Right ventricle myocardium superior (tissue), 1 donor: Measurements from ENCODE around the gene PLA2G4B. TPM values are rescaled to one million over a fixed set of nuclear protein-coding genes. Genes with fewer than 3 reads are reported as not detected.
"Not testable (repeated sequence)": the region's sequence is repeated elsewhere in the genome, so short reads cannot be mapped to it uniquely, and the experiment has no call there.

Experiments
- ATAC-seq: fragments of 200-7000 bp; cut with Tn5 transposase; one replicate; pipeline ENCODE4 v1.9.1; 2020; ENCODE audit warnings: mild to moderate bottlenecking; ENCODE audit not compliant: poor library complexity
- DNase-seq: peaks from one replicate; pipeline ENCODE4 v3.0.0-alpha.2; 2020
- intact Hi-C: fragments of 100-400 bp; cut with DNase I; formaldehyde crosslinking; loops from one replicate; pipeline ENCODE4 v1.11.2; 2022
- total RNA-seq: library from RNA; stranded (reverse); fragmentation: NEBNext Ultra II Directional; extraction: Animal tissue kit (Norgen Biotek cat#: 25700); gene quantifications from one replicate; pipeline ENCODE4 v1.2.1, GENCODE V29; 2021
- donor health status: DM: no; HTN: yes; CAD: no; lungs with severe emphysema.

PLA2G4B gene
- total RNA-seq, 1 donor from 2014 or later: 3.6 TPM

DNA sequence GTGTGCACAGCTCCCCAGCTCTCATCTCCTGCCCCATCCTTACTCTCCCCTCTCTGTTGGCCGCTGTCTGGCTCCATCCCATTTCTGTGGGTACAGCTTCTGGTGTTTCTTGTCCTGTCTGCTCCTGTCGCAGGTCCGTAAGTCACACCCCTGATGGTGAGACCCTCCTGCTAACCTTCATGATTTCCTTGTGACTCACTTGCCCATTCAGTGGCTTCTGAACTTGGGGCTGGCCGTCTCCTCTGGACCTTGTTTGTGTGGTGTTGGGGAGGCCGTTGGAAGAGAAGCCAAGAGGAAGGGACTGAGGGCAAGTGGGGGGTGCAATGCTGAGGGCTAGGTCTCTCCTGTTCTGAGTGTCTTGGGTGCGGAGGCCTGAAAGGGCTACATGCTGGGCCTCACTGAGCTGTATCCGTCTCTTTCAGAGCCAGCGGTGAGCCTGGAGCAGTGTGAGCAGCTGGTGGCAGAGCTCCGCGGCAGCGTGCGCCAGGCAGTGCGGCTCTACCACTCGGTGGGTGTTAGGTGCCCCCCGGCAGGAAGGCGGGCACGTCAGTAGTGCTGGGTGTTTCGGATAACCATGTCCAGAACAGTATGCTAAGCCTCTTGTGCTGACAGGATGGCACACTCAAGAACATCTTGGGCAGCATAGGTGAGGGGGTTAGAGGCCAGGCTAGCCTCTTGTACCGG is 14.4 kb upstream of the PLA2G4B start:
- peak; percentile 30 for DNase-seq
- no peak for ATAC-seq
- intact Hi-C loops: no loop called here

DNA sequence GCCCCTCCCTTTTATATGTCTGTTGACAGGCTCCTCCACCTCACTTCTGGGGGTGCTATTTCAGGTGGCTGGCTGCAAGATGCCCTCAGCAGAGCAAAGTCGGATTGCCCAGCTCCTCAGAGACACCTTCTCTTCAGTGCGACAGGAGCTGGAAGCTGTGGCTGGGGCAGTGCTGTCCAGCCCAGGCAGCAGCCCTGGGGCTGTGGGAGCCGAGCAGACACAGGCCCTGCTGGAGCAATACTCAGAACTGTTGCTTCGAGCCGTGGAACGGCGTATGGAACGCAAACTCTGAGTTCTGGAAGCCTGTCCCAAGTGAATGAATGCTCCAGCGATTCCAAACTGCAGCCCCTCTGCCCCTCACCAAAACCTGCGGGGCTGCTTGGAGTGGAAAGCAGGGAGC is 13.5 kb upstream of the PLA2G4B start:
- no peak for DNase-seq
- intact Hi-C loops: no loop called here

DNA sequence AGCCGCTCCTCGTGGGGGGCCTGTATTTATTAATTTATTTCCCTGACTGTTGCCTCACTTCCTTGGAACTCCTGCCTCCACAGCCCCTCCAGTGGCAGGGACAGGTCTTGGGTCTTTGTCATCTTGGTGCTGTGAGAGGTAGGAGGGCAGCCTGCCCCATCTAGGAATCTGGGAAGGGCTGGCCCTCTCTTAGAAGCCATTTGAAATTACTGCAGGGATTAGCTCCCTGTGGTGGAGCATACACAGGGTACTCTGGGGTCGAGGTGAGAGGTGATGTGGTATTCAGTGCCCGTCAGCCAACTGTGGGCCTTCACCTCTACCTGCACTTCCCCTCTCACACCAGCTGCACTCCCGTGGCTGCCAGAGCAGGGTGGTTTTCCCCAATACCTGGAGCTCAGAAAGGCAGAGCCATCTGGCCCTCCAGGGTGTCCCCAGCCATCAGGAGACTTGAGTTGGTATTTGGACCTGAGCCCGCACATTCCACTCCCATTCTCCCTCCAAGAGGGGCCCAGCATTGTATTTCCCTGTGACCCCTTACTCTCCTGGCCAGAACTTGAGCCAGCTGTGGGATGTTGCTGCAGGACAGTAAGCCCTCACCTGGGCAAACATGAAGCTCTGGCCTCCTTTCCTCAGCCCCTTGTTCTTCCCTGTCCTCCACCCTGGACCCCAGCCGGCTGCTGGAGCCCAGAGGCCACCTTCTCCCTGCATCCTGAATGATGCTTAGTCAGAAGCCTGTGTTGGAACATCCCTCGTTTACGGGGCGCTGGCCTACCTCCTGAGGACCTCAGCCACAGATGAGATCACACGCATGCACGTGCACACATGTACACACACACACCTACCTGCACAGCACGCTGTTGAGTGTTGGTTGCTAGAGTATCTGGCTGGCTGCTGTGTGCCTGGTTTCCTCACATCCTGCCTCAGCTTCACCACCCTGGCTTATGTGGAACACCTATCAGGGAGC is 12.8 kb upstream of the PLA2G4B start:
- intact Hi-C loops: no loop called here
- no peak for DNase-seq
- ATAC-seq: no peak

More for the DNA sequence above, 13.5 kb upstream of the PLA2G4B start:
- ATAC-seq: no peak

DNA sequence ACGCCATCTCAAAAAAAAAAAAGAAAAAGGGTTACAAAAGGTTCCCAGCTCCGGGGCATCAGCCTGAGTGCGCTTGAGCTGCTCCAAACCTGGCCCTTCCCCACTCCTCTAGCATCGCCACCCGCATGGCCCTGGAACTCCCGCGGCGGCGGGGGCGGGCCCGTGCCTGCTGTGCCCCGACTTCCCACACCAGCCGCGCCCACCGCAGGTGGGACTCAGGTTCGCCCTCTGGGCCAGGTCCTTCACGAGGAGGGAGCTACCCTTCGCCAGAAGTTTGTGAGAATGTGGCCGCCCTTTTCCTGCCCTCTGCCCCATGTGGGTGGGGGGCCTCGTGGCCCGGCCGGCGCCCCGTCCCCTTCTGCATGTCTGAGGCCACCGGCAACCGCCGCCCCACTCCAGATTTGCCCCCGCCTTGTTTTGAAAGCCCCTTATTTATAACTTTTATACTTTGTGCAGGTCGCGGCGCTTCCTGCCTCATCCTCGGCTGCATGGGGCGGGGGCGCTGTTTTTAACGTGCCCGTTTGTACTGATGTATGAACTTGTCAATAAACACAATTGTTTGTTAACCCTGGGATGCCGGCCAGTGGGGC is 11.3 kb upstream of the PLA2G4B start:
- intact Hi-C loops: no loop called here
- DNase-seq (no peak), ATAC-seq (peak; percentile 12)

DNA sequence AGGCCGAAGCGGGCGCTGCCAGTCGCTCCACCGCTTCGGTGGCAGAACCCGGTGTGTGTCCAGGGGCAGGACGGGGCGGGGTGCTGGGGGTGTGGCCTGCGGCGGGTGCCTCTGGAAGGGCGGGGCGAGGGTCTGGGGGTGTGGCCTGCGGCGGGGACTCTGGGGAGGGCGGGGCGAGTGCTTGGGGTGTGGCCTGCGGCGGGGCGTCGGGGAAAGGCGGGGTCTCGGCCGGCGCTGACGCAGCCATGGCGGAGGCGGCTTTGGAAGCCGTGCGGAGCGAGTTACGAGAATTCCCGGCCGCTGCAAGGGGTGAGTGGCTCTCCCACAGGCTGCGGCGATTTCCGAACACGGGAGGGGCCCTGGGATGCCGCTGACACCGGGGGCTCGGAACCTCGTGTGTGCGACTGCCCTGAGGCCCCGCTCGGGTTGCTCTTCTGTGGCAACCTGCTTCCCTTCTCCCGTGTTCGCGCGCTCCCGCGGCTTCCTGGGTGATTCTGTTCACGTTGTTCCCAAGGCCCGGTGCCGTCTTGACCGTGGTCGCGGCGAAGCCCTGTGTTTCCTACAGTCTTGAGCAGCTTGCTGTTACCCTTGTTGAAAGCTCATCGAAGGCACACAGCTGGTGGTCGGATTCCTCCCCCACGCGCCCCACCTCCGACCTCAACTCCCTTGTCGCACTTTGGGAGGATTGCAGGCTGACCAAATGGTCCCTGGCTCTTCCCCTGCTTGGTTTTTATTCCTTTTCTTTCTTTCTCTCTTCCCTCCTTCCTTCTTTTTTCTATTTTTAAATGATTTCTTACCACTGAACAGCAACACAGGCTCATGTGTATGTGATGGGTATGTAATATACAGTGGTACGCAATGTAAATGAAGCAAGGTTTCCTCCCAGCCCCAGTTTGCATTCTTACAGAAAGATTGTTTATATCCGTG is 10.5 kb upstream of the PLA2G4B start, which contains the start of gene JMJD7:
Gene JMJD7, plus strand, starts transcription at position 213 of the 927 bp plus-strand sequence. Its CDS starts 33 bp downstream, at position 246.
- ATAC-seq (peak; percentile 98), DNase-seq (peak; percentile 97)
- intact Hi-C loops: loop anchor here (2.0 kb wide), 1 partner anchor 77 kb away; no protein-coding TSS in a partner anchor

DNA sequence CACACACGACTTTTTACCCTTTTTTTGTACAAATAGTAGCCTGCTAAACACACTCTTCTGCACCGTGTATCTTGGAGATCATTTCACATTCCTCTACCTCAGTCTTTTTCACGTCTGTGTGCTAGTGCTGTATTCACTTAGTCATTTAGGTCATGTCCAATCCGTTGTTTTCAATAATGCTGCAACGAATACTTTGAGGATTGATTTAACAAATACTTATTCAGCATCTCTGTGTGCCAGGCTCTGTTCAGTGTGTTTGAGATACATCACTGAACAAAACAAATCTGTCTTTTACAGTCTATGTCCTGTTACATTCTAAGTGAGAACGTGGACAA is 9.9 kb upstream of the PLA2G4B start:
- intact Hi-C loops: loop anchor here (2.0 kb wide), 1 partner anchor 76 kb away; no protein-coding TSS in a partner anchor
- no peak for DNase-seq
- no peak for ATAC-seq

DNA sequence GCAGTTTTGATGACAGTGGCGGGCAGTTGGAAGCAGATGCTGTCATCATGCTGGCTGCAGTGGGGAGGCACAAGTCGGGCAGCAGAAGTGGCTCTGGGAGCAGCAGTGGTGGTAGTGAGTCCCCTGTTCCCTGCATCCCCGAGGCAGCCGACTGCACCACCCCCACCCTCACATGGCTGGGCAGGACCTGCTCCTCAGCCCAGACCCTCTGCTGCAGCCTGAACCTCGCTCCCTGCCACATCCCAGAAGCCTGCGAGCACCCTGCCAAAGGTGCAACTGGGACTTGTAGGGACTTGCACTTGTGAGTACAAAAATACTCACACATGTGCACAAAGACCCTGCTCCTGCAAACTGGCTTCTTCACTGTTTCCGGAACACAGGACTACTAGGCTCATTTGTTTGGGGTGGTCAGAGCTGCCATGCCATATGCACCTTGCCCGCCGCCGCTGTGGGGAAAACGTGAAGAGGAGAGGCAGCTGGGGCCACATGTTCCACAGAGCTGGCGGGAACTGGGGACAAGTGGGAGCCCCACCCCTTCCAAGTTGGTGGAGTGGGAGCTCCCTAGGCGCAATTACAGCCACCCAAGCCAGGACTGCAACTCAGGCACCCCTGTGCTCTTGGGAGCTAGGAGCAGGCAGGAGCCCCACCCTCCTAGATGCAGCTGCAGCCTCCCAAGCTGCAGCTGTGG is 8.5 kb upstream of the PLA2G4B start:
- DNase-seq (no peak), ATAC-seq (no peak)
- intact Hi-C loops: loop anchor here (2.0 kb wide), 1 partner anchor 75 kb away; no protein-coding TSS in a partner anchor

DNA sequence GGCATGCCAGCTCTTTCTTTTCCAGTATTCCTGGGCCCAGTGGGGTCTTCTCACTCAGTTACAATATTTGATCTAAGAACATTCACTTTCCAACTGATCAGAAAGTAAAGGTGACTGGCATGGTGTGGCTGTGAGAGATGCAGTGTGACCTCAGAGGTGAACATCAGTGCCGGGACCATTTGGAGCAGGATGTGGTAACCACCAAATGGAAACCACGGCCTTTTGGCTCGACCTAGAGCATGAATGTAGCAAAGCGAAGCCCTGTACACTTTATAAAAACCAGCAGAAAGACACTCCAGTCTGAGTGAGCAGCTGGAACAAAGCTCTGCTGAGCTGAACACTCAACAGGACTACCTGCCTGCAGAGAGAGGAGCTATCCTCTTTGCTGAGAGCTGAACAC is 7.4 kb upstream of the PLA2G4B start:
- DNase-seq, intact Hi-C loops, ATAC-seq: not testable (repeated sequence)

DNA sequence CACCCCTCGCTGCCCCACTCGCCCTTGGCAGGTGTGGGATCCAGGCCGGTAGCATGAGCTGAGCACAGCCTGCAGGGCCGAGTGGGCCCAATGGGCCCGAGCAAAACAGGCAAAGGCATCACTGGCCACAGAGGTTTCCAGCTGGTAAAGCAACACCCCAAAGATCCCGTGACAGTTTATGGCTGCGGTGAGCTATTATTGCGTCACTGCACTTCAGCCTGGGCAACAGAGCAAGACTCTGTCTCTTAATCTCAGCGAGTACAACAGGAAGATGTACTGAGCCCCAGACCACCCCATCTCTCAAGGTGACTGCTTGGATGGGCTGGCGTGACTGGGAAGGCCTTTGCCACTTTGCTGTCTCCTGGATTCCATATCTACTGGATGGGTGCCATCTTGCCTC is 6.4 kb upstream of the PLA2G4B start:
- DNase-seq: no peak
- ATAC-seq: no peak
- intact Hi-C loops: no loop called here

DNA sequence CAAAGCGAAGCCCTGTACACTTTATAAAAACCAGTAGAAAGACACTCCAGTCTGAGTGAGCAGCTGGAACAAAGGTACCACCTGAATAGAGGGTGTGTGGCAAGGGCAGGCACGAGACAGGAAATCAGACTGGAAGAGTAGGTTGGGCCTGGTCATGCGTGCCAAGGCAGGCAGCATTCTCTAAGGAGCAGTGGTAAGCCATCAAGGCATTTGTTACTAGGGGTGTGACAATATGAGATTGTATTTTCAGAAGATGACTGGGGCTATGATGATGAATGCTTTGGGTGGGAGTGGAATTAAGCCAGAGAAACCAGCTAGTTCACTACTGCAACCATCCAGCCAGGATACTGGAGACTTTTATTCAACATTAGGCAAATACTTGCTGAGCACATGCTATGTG is 5.8 kb upstream of the PLA2G4B start:
- intact Hi-C loops: no loop called here
- ATAC-seq (no peak), DNase-seq (no peak)

DNA sequence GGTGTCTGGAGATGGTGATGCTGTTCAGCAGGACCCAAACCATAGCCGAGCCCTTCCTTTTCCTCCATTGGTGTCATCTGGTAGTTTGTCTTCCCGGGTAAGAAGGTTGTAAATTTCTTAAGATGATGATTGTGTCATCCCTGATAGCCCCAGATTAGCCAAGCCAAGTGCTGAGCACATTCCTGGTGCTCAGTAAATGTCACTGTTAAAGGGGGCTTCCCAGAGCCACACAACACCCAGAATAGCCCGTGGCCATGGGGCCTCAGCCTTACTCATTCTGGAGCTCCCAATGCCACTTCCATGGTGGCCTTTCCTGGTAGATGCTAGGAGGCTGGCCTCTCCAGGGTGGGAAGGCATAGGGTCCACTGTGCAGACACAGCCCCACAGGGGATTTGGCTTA is 4.6 kb upstream of the PLA2G4B start:
- no peak for ATAC-seq
- DNase-seq: no peak
- intact Hi-C loops: no loop called here

DNA sequence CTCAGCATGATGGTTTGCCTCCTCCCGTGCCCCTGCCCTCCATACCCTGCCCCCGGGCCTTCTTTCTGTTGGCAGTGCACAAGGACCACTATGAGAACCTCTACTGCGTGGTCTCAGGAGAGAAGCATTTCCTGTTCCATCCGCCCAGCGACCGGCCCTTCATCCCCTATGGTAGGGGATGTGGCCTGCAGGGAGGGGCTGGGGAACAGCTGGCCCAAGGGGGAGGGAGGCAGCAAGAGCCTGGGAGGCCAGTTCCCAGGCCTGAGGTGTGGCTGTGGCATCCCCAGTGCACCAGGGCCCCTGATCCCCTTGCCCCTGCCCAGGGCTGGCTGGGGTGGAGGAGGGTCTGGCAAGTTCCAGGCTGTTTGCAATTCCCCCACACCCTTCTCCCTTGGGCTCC is 2.6 kb upstream of the PLA2G4B start:
- intact Hi-C loops: no loop called here
- ATAC-seq: no peak
- no peak for DNase-seq

DNA sequence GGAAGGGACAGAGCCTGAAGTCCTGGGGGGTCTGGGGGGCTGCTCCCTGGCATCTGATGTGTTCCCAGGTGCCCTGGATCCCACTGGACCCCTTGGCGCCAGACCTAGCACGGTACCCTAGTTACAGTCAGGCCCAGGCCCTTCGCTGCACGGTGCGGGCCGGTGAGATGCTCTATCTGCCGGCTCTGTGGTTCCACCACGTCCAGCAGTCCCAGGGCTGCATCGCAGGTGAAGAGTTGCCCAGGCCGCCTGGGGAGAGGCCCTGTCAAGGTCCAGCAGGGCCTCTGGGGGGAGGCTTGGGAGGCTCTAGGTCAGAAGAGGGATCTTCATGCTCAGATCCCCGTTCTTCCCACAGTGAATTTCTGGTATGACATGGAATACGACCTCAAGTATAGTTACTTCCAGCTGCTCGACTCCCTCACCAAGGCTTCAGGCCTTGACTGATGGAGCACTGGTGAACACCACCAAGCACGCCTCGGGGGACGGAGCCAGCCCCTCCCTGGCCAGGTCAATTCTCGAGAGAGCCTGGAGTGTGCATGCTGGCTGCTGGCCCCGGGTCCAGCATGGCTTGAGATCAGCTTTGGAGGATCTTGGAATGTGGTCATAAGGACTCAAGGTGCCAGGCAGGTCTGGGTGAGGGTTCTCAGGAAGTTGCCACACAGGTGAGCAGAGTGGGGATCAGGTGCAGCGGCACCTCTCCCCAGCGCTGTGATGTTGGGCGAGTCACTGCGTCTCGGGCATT is 1.8 kb upstream of the PLA2G4B start:
- intact Hi-C loops: no loop called here
- DNase-seq (no peak), ATAC-seq (no peak)

DNA sequence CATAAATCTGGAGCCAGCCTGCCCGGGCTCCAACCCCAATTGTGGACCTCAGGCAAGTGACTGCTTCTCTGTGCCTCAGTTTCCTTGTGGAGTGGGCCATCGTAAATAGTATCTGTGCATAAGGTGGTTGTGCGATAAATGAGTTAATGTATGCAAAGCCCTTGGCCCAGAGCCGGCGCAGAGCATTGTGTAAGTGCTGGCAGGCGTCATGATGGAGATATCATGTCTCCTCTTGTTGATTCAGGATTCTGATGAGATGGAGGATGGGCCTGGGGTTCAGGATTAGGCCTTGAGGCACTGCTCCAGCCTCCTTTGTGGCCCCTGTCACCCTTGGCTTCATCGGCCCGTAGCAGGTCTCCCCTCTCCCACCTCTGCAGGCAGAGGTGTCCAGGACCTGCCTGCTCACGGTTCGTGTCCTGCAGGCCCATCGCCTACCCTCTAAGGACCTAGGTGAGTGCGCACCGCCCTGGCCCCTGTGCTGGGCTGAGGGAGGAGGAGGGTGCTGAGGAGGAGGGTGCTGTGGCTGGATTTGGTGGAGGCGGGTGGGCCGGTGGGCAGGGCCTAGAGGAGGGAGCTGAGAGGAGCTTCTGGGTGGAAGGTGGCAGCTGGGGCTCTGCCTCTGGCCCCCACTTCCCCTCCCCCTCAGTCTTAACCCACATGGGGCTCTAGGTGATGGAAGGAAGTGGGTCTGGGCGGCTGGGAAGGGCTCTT is 1.3 kb downstream of the PLA2G4B start:
- DNase-seq (no peak), ATAC-seq (no peak)
- intact Hi-C loops: no loop called here

DNA sequence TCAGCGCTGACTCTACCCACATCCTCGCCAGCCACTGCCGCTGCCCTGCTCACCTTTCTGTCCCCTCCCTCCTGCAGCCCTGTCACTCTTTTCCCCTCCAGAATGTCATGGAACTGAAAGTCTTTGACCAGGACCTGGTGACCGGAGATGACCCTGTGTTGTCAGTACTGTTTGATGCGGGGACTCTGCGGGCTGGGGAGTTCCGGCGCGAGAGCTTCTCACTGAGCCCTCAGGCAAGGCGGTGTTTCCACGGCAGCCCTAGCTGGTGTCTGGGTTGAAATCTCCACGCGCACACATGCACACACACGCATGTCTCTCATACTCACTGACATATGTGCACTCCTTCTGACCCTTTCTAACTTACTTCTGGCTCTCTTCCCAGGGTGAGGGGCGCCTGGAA is 2.0 kb downstream of the PLA2G4B start:
- intact Hi-C loops: no loop called here
- ATAC-seq (no peak), DNase-seq (no peak)

DNA sequence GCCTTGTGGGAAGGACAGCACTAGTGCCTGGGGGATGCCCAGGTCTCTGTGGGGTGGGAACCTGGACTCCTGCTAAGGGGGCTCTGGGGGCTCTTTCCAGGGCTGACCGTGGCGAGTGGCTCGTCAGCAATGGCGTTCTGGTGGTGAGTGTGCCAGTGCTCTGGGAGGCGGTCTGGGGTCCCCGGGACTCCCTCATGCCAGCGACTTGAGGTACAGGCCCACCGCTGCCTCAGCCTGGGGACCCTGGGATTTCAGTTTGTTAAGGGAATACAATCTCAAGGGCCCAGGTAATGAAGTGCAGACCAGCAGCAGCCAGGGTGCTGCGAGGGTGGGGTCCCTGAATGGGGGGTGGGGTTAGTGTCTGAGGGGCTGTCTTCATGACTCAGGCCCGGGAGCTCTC is 2.5 kb downstream of the PLA2G4B start:
- ATAC-seq (no peak), DNase-seq (no peak)
- intact Hi-C loops: no loop called here

DNA sequence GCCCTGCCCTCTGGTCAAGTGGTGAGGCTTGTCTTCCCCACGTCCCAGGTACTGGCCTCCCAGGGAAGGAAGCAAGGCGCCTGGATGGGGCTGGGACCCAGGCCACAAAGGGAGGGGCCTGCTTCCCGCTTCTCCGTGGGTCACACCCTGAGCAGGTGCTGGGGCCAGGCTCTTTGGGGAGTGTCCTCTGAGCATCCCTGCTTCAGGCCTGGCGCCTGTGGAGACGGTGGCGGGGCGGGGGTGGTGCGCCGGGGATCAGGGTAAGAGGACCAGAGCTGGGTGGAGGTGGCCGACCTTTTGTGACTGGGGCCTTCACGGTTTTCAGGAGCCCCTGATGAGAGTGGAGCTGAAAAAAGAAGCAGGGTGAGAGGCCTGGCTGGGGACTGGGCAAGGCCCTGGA is 3.6 kb downstream of the PLA2G4B start:
- ATAC-seq: no peak
- intact Hi-C loops: no loop called here
- no peak for DNase-seq
